ENCODE measurements around the gene CRYBB1. TPM values are rescaled to one million over a fixed set of nuclear protein-coding genes. Genes with fewer than 3 reads are reported as not detected.

Gene CRYBB1
- total and polyA plus RNA-seq, 2 donors (not counting 3 experiments of a cell fraction or from before 2014, with no cell fraction given): not detected

GRCh38 chr22:26581026-26581425 is 36.8 kb downstream of the CRYBB1 start:
- FAIRE-seq (no peak), DNase-seq (ENCODE audit: low read depth, low spot score) (no peak)
- H3K79me2 ChIP-seq (ENCODE audit: control insufficient read depth, insufficient read depth, low read length): peaks cover 29% of the 10 kb centered on the region
- BruUV-seq (replicated peaks): no TSS peak
- no peaks in the 10 kb centered on the region for H3K9me1 ChIP-seq (replicated peaks; ENCODE audit: control insufficient read depth, extremely low read depth, insufficient read depth, low read length)
- H3K4me2 ChIP-seq (ENCODE audit: insufficient read depth, low read length): no peak overlapping the region
- intact Hi-C loops (cut with micrococcal nuclease) (no loop called here), dilution Hi-C loops (cut with MboI; ENCODE audit: extremely low pct_ligation_motif_present, low sequenced_read_pairs) (no loop called here)
- H3K9me3 ChIP-seq (replicated peaks; ENCODE audit: control insufficient read depth, insufficient read depth, low read length): no peaks in the 10 kb centered on the region
- H3K27ac ChIP-seq (ENCODE audit: insufficient read depth, low read depth, low read length): no peak overlapping the region
- no peak overlapping the region for H2AFZ ChIP-seq (ENCODE audit: low read depth, low read length)
- peaks cover 0 to 8% of the 10 kb centered on the region in 2 experiments for H3K36me3 ChIP-seq (ENCODE audit: control insufficient read depth in 2 of 2, extremely low read depth in 1 of 2, insufficient read depth in 2 of 2, low read length in 2 of 2)
- CTCF ChIA-PET: no interaction called here
- peaks cover 7% of the 10 kb centered on the region for H4K20me1 ChIP-seq (replicated peaks; ENCODE audit: control insufficient read depth, extremely low read depth, insufficient read depth, low read length)
- peaks cover 18% of the 10 kb centered on the region for H3K4me1 ChIP-seq (ENCODE audit: control insufficient read depth, extremely low read depth, insufficient read depth, low read length)
- no peak overlapping the region for H3K4me3 ChIP-seq (replicated peaks in 1 of 3; ENCODE audit: insufficient read depth in 1 of 3, low read depth in 1 of 3, low read length in 3 of 3)
- TF ChIP-seq, protein P1, sequence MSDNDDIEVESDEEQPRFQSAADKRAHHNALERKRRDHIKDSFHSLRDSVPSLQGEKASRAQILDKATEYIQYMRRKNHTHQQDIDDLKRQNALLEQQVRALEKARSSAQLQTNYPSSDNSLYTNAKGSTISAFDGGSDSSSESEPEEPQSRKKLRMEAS (IDR thresholded peaks at IDR 0.05; ENCODE audit: insufficient read depth, insufficient read length): no peak
- no peak for TF ChIP-seq POLR2AphosphoS5 (IDR thresholded peaks at IDR 0.05; ENCODE audit: insufficient read depth, low read depth, low read length)
- no peak for TF ChIP-seq POLR2A (IDR thresholded peaks at IDR 0.05; ENCODE audit: low read depth, low read length)
- TF ChIP-seq, protein P2, sequence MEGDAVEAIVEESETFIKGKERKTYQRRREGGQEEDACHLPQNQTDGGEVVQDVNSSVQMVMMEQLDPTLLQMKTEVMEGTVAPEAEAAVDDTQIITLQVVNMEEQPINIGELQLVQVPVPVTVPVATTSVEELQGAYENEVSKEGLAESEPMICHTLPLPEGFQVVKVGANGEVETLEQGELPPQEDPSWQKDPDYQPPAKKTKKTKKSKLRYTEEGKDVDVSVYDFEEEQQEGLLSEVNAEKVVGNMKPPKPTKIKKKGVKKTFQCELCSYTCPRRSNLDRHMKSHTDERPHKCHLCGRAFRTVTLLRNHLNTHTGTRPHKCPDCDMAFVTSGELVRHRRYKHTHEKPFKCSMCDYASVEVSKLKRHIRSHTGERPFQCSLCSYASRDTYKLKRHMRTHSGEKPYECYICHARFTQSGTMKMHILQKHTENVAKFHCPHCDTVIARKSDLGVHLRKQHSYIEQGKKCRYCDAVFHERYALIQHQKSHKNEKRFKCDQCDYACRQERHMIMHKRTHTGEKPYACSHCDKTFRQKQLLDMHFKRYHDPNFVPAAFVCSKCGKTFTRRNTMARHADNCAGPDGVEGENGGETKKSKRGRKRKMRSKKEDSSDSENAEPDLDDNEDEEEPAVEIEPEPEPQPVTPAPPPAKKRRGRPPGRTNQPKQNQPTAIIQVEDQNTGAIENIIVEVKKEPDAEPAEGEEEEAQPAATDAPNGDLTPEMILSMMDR (IDR thresholded peaks at IDR 0.05; ENCODE audit: extremely low read depth in 1 of 2, insufficient read depth in 1 of 2, low read depth in 1 of 2, low read length in 2 of 2): no peak
- TF ChIP-seq FOS (IDR thresholded peaks at IDR 0.05; ENCODE audit: borderline replicate concordance, insufficient read depth, low read length): no peak
- no peak for TF ChIP-seq MYC (IDR thresholded peaks at IDR 0.05; ENCODE audit: low read depth, low read length)
- TF ChIP-seq EZH2 (IDR thresholded peaks at IDR 0.05; ENCODE audit: borderline replicate concordance, low read depth, low read length, severe bottlenecking): no peak
- no peak overlapping the region for H3K9ac ChIP-seq (replicated peaks; ENCODE audit: extremely low read depth, insufficient read depth, low read length)
- POLR2A ChIA-PET: no interaction called here
- no peaks in the 10 kb centered on the region for H3K27me3 ChIP-seq (ENCODE audit: control insufficient read depth in 2 of 2, insufficient read depth in 2 of 2, low read length in 2 of 2)

Measured in endothelial cell of umbilical vein (primary cell).